Bone marrow (tissue), 2 donors: ENCODE measurements around the gene ANKS1B.
A peak's percentile ranks its signal among the peaks of the same experiment; 100 is the strongest.
"Not testable (repeated sequence)": the region's sequence is repeated elsewhere in the genome, so short reads cannot be mapped to it uniquely, and the experiment has no call there.

ENCODE experiments used
- DNase-seq, 2 donors: peaks; one replicate each; lab custom pipeline; 2025; lab: John Stamatoyannopoulos, UW

ANKS1B gene

GRCh38 chr12:99054601-99055128, 930.1 kb downstream of the ANKS1B start:
- no peak for DNase-seq

DNA sequence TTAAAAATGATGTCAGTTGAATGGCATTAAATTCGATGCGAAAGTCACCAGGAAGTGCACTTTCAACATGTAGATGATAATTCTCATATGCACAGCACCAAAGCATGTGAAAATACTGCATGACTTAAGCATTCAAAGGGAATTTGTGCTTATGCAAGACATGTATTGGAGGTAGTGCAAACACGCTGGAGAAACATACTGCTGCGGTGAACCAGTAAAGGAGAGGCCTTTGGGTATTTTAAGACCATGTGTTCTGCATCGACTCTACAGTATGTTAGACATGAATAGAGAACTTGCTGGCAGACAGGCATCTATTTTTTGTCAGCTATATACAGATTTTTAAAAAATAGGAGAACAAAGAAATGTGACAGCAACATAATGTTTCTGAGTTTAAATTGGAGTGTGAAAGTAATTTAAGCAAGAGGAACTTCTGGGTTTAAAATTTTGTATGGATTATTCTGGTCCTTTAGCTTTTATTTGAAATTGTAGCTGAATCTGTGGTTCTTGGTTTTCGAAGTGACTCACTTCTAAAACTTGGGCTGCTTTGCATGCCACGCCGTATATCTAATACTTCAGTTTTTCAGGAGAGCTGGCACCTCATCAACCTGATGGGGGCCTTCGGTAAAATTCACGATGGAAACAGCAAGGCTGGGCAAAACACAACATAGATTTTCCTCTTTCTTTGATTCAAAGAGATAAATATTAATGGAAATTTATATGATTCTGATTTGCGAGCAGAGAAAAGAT, 930.9 kb downstream of the ANKS1B start:
- no peak for DNase-seq

GRCh38 chr12:99049774-99050173, 935.0 kb downstream of the ANKS1B start:
- no peak for DNase-seq

DNA sequence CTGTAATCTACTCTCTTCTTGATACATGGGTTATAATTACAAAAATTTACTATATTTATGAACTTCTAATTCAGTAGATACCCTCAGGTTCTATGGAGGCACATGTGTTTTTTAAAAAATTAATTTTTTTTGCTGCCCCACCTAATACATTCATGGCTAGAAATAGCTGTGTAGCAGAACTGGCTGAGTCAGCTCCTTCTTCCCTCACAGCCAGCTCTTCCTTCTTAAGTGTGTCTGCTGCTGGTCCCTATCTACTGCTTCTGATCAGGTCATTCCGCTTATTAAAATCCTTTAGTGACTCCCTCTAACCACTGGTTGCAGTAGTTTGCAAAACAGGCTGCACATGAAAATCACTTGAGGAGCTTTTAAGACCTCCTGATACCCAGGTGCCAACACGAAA, 939.6 kb downstream of the ANKS1B start:
- DNase-seq = no peak

DNA sequence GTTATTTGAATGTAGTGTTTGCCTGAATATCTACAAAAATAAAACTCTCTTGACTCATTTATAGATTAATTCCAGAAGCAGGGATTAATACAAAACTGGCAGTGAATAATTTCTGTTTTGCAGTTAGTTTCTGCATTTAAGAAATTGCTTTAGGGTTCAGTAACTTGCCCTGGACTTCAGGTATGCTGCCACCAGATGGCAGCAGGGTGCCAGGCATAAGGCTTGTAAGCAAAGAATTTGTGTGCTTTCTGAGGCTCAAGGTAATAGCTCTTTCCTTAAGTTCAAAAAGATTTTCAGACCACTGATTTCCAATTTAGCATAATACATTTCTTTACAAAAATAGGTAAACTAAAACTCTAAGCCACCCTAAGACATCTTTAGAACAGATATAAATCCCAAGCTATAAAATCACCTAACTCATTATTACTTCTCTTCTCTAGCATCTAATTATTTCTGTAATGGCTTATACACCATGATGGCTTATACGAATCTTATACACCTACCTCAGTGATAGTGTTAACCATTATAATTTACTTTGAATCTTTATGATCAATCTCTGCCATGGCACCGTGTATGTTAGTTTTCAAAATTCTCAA, 941.3 kb downstream of the ANKS1B start:
- DNase-seq = peak in 1 of 2 donors; percentile 9

GRCh38 chr12:99042226-99042625, 942.5 kb downstream of the ANKS1B start:
- DNase-seq = no peak

- no peak for DNase-seq
Observed at GRCh38 chr12:99039367-99040120, 945.2 kb downstream of the ANKS1B start.

DNA sequence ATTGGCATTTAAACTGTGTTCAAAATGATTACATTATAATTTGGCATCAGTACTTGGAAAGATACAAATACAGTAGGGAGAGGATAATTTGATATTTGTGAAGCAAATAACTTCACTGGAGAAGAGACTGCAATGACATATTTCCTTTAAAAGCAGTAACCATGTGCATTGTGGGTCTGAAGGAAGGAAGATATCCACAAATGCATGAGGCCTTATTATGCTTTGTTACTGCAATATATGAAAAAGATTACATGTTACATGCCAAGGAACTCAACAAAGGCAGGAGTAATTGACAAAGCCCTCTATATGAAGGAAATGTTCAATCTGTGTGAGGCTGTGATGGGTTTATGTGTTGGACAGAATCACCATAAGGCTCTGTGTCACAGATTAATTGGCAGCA, 948.2 kb downstream of the ANKS1B start:
- no peak for DNase-seq

DNA sequence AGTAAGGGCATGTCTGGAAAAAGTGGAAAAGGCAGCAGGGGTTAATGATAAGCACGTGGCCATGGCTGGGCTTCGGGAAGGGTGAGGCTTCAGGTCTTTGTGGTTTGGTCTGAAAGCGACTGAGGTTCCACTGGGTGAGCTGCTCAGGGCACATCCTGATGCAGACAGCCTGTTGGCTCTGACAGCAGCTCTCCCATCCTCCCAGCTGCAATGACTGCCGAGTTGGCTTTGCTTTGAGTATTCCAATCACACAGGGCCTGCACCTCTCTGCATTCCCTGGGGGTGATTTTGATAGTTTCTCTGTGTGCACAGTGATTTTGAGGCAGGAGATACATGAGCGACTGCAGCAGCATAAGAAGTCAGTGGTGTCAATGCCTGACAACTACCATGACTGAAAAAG, 948.9 kb downstream of the ANKS1B start:
- no peak for DNase-seq

- not testable (repeated sequence) for DNase-seq
Observed at GRCh38 chr12:99034201-99034600, 950.5 kb downstream of the ANKS1B start.

DNA sequence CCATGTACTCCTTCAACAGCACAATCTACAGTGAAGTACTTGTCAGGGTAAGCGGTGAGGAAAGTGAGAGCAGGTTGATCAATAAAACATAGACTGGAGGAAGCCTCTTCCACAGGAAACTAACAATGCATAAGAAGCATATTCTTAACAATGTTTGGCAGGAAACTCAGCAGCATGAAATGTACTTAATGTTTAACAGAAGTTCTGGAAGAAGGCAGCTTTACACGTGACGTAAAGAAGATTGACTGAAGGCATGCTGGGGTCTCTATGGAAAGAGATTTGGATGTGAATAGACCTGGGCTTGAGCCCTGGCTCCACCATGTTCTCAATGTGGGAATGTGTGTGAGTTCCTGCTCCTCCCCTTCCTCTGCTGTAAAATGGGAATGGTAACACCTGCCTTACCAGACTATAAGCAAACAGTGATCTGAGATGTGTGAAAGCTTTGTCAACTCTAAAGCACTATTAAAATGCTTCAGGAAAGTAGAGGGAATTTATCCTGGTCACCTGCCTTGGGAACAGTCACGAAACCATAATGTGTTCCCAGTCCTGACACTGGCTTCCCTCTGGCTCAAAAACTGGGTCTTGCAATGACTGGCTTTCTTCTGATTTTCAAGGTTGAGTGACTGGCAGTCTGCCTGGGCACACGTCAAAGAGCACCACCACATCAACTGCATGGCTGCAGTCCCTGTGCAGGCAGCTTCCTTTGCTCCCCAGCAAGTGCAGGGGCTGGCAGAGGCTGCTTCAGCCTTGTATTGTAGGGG, 955.0 kb downstream of the ANKS1B start:
- DNase-seq = no peak

- DNase-seq = no peak
Observed at GRCh38 chr12:99027461-99027860, 957.3 kb downstream of the ANKS1B start.

GRCh38 chr12:99027055-99027393, 957.7 kb downstream of the ANKS1B start:
- no peak for DNase-seq

- no peak for DNase-seq
Observed at GRCh38 chr12:99026332-99027054, 958.2 kb downstream of the ANKS1B start.

GRCh38 chr12:99024870-99025269, 959.9 kb downstream of the ANKS1B start:
- DNase-seq = no peak

- DNase-seq = no peak
Observed at GRCh38 chr12:99024191-99024590, 960.5 kb downstream of the ANKS1B start.

DNA sequence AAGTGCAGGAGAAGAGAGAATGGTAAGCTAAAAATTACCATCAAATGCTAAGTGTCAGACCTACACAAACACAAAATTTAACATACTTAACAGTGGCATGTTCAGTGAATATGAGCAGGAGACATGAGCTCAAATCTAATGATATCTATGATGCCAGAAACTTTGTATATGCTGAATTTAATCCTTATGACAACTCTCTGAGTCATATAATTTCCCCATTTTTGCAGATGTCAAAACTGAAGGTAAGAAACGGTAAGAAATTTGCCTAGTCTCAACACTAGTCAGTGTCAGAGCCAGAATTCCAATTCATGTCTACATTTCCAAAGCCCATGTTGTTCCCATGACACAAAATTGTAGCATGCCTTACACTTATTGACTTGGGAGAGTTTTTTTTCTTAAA, 963.9 kb downstream of the ANKS1B start:
- DNase-seq = no peak

- DNase-seq = no peak
Observed at GRCh38 chr12:99019798-99020197, 964.9 kb downstream of the ANKS1B start.

- no peak for DNase-seq
Observed at GRCh38 chr12:99017971-99018370, 966.8 kb downstream of the ANKS1B start.

DNA sequence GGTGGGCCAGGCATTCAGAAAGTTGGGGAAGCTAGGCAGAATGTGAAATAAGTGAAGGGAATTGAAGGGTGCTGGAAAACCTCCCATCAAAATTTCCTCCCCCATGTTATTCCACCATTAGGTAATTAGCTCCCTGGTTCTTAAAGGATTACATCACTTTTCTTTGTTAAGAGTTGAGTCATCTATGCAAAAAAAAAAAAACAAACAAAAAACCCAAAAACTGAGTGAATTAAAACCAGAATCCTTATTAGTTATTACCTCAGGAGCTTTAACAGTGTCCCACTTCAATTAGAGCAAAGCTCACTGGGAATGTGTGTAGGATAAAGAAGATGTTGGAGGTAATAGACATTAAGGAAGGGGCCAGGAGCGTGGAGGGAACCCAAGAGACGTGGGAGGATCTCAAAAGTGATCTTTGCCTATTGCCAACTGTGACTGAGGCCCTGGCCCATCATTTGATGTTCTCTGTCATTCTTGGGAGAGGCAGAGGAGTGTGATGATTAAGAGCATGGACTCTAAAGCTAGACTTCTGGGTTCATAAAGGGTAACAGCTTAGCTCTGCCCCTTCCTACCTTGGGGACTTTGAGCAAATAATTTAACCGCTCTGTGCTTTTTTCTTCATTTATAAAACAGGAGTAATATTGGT, 975.0 kb downstream of the ANKS1B start:
- no peak for DNase-seq

DNA sequence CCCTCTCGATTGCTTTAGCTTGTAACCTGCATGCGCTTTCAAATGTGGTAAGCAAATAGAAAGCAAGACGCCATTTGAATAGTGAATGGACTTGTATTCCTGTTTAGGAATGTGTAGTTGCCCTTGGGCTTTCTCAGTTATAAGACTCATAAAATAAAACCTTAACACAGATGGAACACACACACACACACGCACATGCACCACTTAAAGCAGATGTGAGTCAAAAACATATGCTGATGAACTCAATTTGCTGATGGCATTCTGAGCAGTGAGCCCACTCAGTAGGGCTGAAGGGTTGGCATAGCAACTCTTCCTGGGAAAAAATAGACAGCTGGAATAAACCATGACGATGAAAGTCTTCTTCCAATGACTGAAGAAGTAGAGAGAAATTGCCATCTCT, 979.1 kb downstream of the ANKS1B start:
- no peak for DNase-seq
